ENCODE data around the gene ARL6IP5. TPM values are rescaled to one million over a fixed set of nuclear protein-coding genes. Genes with fewer than 3 reads are reported as not detected.

ARL6IP5 gene
- total RNA-seq, 1 experiment from 2014 or later, result 30.0 TPM

DNA sequence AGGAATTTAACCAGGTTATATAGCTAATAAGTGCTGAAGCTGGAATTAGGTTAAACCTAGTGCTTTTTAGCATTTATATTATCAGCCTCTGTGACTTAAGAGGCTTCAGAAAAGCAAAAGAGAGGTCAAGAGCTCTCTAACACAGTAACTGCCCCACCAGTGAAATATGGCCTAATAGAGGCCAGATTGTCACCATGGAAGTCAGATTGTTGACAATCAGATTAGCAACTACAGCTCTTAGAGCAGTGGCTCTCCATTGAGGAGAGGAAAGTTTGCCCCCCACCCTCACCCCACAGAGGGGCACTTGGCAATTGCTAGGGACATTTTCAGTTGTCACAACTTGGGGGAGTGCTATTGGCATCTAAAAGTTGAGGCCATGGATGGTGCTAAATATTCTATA lies 61.0 kb downstream of the ARL6IP5 start (continued):
- no peak for TF ChIP-seq RAD21 (IDR thresholded peaks at IDR 0.05; ENCODE audit: low read depth)
- TF ChIP-seq TCF7L2 (IDR thresholded peaks at IDR 0.05; ENCODE audit: borderline replicate concordance, extremely low read depth, insufficient read depth, insufficient read length), result no peak
- TF ChIP-seq CBX3 (IDR thresholded peaks at IDR 0.05; ENCODE audit: low read depth), result no peak

DNA sequence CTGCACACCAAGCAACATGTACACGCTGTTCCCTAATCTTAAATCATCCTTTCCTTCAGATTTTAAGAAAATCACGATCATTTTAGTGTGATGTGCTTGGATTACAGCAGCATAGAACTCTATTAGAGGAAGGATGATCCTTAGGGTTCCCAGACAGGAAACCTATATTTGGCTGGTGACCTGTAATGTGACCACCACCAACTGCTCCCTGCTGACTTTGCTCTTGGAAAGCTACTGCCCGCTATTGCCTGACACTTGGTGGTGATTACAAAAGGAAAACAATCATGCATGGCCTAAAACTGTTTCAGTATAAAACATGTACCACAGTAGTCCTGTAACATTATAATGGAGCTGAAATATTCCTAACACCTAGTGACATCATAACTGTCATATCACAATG lies 64.8 kb downstream of the ARL6IP5 start:
- ATAC-seq, result no peak
- H3K4me3 ChIP-seq (replicated peaks in 1 of 2; ENCODE audit: low read depth in 1 of 2, low read length in 2 of 2), result no peak overlapping the region

More for the DNA sequence above, 64.8 kb downstream of the ARL6IP5 start:
- DNase-seq (ENCODE audit: low read depth, low spot score), result no peak
- no peak overlapping the region for H3K27ac ChIP-seq (ENCODE audit: low read depth, low read length)
- RAD21 ChIA-PET (ENCODE audit: low non-redundant PET in 1 of 2, low total read pairs in 2 of 2, uncharacterized antibody in 2 of 2, unreplicated experiment in 2 of 2), result no interaction called here
- peaks cover 7% of the 10 kb centered on the region; the same call in 1 of the 2 replicates for H3K27me3 ChIP-seq (ENCODE audit: insufficient read depth, low read length)
- H3K4me2 ChIP-seq (ENCODE audit: low read length), result no peak overlapping the region
- H2AFZ ChIP-seq (ENCODE audit: low read depth, low read length, poor library complexity, severe bottlenecking), result no peak overlapping the region
- CTCF ChIA-PET, result interaction anchor here (0.9 kb wide), 1 partner anchor 29 kb away, joined by 3 read pairs; no protein-coding TSS in a partner anchor
- no peaks in the 10 kb centered on the region for H3K9me3 ChIP-seq (ENCODE audit: control insufficient read depth in 1 of 2, insufficient read depth in 1 of 2, low read depth in 1 of 2, low read length in 2 of 2)
- H3K36me3 ChIP-seq (ENCODE audit: control insufficient read depth in 1 of 2, insufficient read depth in 2 of 2, low read length in 2 of 2), result no peaks in the 10 kb centered on the region
- H4K20me1 ChIP-seq (ENCODE audit: insufficient read depth), result no peaks in the 10 kb centered on the region
- H3K9ac ChIP-seq (ENCODE audit: low read length), result no peak overlapping the region
- POLR2A ChIA-PET, result no interaction called here
- no peak for TF ChIP-seq TCF7L2 (IDR thresholded peaks at IDR 0.05; ENCODE audit: borderline replicate concordance, extremely low read depth, insufficient read depth, insufficient read length)
- no peak for TF ChIP-seq POLR2A (IDR thresholded peaks at IDR 0.05; ENCODE audit: borderline replicate concordance, extremely low read depth, insufficient read depth, insufficient read length)
- TF ChIP-seq EZH2phosphoT487 (IDR thresholded peaks at IDR 0.05; ENCODE audit: borderline replicate concordance), result no peak
- no peak for TF ChIP-seq POLR2AphosphoS5 (IDR thresholded peaks at IDR 0.05; ENCODE audit: low read depth, low read length)
- TF ChIP-seq ZFX (IDR thresholded peaks at IDR 0.05), result no peak
- no peak for TF ChIP-seq JUND (IDR thresholded peaks at IDR 0.05)
- no peak for TF ChIP-seq SP1 (IDR thresholded peaks at IDR 0.05; ENCODE audit: low read depth)
- no peak for TF ChIP-seq ELF1 (IDR thresholded peaks at IDR 0.05; ENCODE audit: borderline replicate concordance, low read depth)
- TF ChIP-seq, protein P1, sequence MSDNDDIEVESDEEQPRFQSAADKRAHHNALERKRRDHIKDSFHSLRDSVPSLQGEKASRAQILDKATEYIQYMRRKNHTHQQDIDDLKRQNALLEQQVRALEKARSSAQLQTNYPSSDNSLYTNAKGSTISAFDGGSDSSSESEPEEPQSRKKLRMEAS (IDR thresholded peaks at IDR 0.05), result no peak
- no peak for TF ChIP-seq RAD21 (IDR thresholded peaks at IDR 0.05; ENCODE audit: low read depth)
- TF ChIP-seq EZH2 (IDR thresholded peaks at IDR 0.05), result no peak
- TF ChIP-seq FOSL1 (IDR thresholded peaks at IDR 0.05; ENCODE audit: low read depth), result no peak
- no peak for TF ChIP-seq CEBPB (IDR thresholded peaks at IDR 0.05; ENCODE audit: low read depth)
- TF ChIP-seq CBX3 (IDR thresholded peaks at IDR 0.05; ENCODE audit: low read depth), result no peak
- TF ChIP-seq EGR1 (IDR thresholded peaks at IDR 0.05; ENCODE audit: low read depth), result no peak
- TF ChIP-seq ZNF274 (IDR thresholded peaks at IDR 0.05; ENCODE audit: low read depth, low read length), result no peak
- TF ChIP-seq, protein P2, sequence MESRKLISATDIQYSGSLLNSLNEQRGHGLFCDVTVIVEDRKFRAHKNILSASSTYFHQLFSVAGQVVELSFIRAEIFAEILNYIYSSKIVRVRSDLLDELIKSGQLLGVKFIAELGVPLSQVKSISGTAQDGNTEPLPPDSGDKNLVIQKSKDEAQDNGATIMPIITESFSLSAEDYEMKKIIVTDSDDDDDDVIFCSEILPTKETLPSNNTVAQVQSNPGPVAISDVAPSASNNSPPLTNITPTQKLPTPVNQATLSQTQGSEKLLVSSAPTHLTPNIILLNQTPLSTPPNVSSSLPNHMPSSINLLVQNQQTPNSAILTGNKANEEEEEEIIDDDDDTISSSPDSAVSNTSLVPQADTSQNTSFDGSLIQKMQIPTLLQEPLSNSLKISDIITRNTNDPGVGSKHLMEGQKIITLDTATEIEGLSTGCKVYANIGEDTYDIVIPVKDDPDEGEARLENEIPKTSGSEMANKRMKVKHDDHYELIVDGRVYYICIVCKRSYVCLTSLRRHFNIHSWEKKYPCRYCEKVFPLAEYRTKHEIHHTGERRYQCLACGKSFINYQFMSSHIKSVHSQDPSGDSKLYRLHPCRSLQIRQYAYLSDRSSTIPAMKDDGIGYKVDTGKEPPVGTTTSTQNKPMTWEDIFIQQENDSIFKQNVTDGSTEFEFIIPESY (IDR thresholded peaks at IDR 0.05; ENCODE audit: extremely low read depth, insufficient replicate concordance, low read length), result no peak
- TF ChIP-seq SRF (IDR thresholded peaks at IDR 0.05; ENCODE audit: low read depth), result no peak
- TF ChIP-seq, protein P3, sequence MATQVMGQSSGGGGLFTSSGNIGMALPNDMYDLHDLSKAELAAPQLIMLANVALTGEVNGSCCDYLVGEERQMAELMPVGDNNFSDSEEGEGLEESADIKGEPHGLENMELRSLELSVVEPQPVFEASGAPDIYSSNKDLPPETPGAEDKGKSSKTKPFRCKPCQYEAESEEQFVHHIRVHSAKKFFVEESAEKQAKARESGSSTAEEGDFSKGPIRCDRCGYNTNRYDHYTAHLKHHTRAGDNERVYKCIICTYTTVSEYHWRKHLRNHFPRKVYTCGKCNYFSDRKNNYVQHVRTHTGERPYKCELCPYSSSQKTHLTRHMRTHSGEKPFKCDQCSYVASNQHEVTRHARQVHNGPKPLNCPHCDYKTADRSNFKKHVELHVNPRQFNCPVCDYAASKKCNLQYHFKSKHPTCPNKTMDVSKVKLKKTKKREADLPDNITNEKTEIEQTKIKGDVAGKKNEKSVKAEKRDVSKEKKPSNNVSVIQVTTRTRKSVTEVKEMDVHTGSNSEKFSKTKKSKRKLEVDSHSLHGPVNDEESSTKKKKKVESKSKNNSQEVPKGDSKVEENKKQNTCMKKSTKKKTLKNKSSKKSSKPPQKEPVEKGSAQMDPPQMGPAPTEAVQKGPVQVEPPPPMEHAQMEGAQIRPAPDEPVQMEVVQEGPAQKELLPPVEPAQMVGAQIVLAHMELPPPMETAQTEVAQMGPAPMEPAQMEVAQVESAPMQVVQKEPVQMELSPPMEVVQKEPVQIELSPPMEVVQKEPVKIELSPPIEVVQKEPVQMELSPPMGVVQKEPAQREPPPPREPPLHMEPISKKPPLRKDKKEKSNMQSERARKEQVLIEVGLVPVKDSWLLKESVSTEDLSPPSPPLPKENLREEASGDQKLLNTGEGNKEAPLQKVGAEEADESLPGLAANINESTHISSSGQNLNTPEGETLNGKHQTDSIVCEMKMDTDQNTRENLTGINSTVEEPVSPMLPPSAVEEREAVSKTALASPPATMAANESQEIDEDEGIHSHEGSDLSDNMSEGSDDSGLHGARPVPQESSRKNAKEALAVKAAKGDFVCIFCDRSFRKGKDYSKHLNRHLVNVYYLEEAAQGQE (IDR thresholded peaks at IDR 0.05; ENCODE audit: low read depth), result no peak
- H3K79me2 ChIP-seq (ENCODE audit: insufficient read depth, low read length), result no peaks in the 10 kb centered on the region
- H3K9me2 ChIP-seq (ENCODE audit: insufficient read depth), result no peaks in the 10 kb centered on the region
- no peaks in the 10 kb centered on the region for H3K4me1 ChIP-seq (ENCODE audit: control insufficient read depth in 1 of 2, insufficient read depth in 2 of 2, low read length in 2 of 2)
- intact Hi-C loops (cut with micrococcal nuclease), result no loop called here
- no TSS peak for BruUV-seq (replicated peaks)

Measured in HCT116 (cell line).